Right lobe of liver (tissue), 4 donors: ENCODE measurements around the gene USP12.

Experiments
- CTCF ChIP-seq, 4 donors: fragments of 200-600 bp in 3 of 4; fragments of 450-650 bp in 1 of 4; IDR thresholded peaks; one replicate each; pipeline versions ENCODE4 v1.5.1 to v1.8.0; 2016 to 2022; ENCODE audit warnings: antibody characterized with exemption in 4 of 4, mild to moderate bottlenecking in 2 of 4
- POLR2A ChIP-seq: fragments of 450-650 bp; IDR thresholded peaks from one replicate; pipeline ENCODE4 v1.6.1; 2017; ENCODE audit warnings: antibody characterized with exemption, mild to moderate bottlenecking
- donor health status: DM: no; HTN: no; CAD: no.
- donor health status: DM: no; HTN: no; CAD: no.
- donor health status: DM: no; HTN: yes; CAD: no.

DNA sequence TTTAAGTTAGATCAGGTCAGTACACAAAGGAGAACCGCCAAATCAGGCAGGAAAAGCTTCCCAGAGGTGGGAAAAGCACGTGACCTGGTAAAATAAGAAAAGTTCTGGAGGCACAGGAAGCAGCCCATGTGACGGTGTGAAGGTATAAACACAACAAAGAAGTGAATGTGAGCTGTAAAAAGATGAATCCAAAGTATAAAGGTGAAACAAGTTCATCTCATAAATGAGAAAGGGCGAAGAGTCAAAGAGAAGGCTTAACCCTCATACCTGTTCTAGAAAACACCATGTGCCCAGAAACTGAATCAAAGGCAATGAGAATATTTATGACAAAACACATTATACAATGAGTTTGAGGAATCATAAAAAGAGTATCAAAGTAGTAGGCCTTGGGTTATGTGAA, 47.0 kb downstream of the USP12 start:
- TF ChIP-seq POLR2A (no peak), CTCF (IDR thresholded peaks at IDR 0.05) (no peak)
